HepG2 (cell line): ENCODE data around the gene SELENOH. TPM values are rescaled to one million over a fixed set of nuclear protein-coding genes. Genes with fewer than 3 reads are reported as not detected.

Source experiments
- AKAP8 ChIP-seq: sonication (generic); formaldehyde crosslinking; IDR thresholded peaks from 2 replicates; pipeline ENCODE4 v1.5.1; 2020; ENCODE audit warnings: mild to moderate bottlenecking, missing genetic modification reagents
- BHLHE40 ChIP-seq: IDR thresholded peaks from 2 replicates; pipeline ENCODE4 v1.6.1; 2011; ENCODE audit warnings: low read length, improper control_type of control experiment
- EED ChIP-seq: sonication (generic); formaldehyde crosslinking; IDR thresholded peaks from 2 replicates; pipeline ENCODE4 v1.5.0; 2020; ENCODE audit warnings: mild to moderate bottlenecking, missing genetic modification reagents
- FOXJ3 ChIP-seq: sonication (generic); formaldehyde crosslinking; IDR thresholded peaks from 2 replicates; pipeline ENCODE4 v1.4.0; 2020; ENCODE audit warnings: missing genetic modification reagents, mild to moderate bottlenecking, borderline replicate concordance
- HOXA3 ChIP-seq: sonication (generic); formaldehyde crosslinking; IDR thresholded peaks from 2 replicates; pipeline ENCODE4 v1.5.0; 2020; ENCODE audit warnings: missing genetic modification reagents
- HOXA5 ChIP-seq: sonication (generic); formaldehyde crosslinking; IDR thresholded peaks from 2 replicates; pipeline ENCODE4 v1.4.0; 2020; ENCODE audit warnings: missing genetic modification reagents
- HOXD1 ChIP-seq: sonication (generic); formaldehyde crosslinking; IDR thresholded peaks from 2 replicates; pipeline ENCODE4 v1.5.0; 2020; ENCODE audit warnings: missing genetic modification reagents
- KDM5A ChIP-seq: fragments of 200-600 bp; sonication (generic); IDR thresholded peaks from 2 replicates; pipeline ENCODE4 v1.7.0; 2018; ENCODE audit warnings: antibody characterized with exemption, mild to moderate bottlenecking, low read length, borderline replicate concordance
- NR2F6 ChIP-seq, 2 experiments: IDR thresholded peaks; 2 replicates each; pipeline ENCODE4 v1.6.1; 2016; ENCODE audit warnings: antibody characterized with exemption in 1 of 2, mild to moderate bottlenecking in 1 of 2
- RCOR2 ChIP-seq: IDR thresholded peaks from 2 replicates; pipeline ENCODE4 v1.6.1; 2016; ENCODE audit warnings: missing biosample characterization, missing genetic modification reagents
- SAP130 ChIP-seq: IDR thresholded peaks from 2 replicates; pipeline ENCODE4 v1.6.1; 2016; ENCODE audit warnings: low read depth
- SP2 ChIP-seq: sonication (generic); formaldehyde crosslinking; IDR thresholded peaks from 2 replicates; pipeline ENCODE4 v1.5.1; 2020; ENCODE audit warnings: mild to moderate bottlenecking, missing genetic modification reagents
- SRSF9 ChIP-seq: fragments of 200-400 bp; formaldehyde crosslinking; IDR thresholded peaks from 2 replicates; pipeline ENCODE4 v1.6.1; 2018; ENCODE audit warnings: borderline replicate concordance, mild to moderate bottlenecking, low read depth, low read length; ENCODE audit not compliant: insufficient read depth, poor library complexity, severe bottlenecking
- TCF12 ChIP-seq, 2 experiments: fragments of 450-650 bp in 1 of 2; sonication (generic) in 1 of 2; formaldehyde crosslinking in 1 of 2; IDR thresholded peaks; 2 replicates each; pipeline versions ENCODE4 v1.6.1 to v1.8.0; 2017 to 2022; ENCODE audit warnings: antibody characterized with exemption in 1 of 2, mild to moderate bottlenecking in 1 of 2, missing genetic modification reagents in 1 of 2, moderate library complexity in 1 of 2
- TMF1 ChIP-seq: sonication (generic); formaldehyde crosslinking; IDR thresholded peaks from 2 replicates; pipeline ENCODE4 v1.8.1; 2022; ENCODE audit warnings: low read depth, missing genetic modification reagents
- ZFP1 ChIP-seq: IDR thresholded peaks from 2 replicates; pipeline ENCODE4 v1.6.1; 2016
- ZFP82 ChIP-seq: sonication (generic); formaldehyde crosslinking; IDR thresholded peaks from 2 replicates; pipeline ENCODE4 v1.5.1; 2020; ENCODE audit warnings: mild to moderate bottlenecking, missing genetic modification reagents, borderline replicate concordance
- polyA plus RNA-seq, 8 experiments: library from polyadenylated mRNA; depleted of rRNA in 3 of 8; stranded (reverse) in 7 of 8; unstranded in 1 of 8; fragments of >200 nt; fragmentation: Illumina TruSeq in 4 of 8; extraction: Trizol in 4 of 8; gene quantifications; 2 replicates each; pipeline versions ENCODE4 v1.2.1 to v1.2.3, GENCODE V29; 2011 to 2016; ENCODE audit warnings: low read depth in 4 of 8, missing spikeins in 1 of 8, mixed read lengths in 1 of 8; ENCODE audit not compliant: insufficient read depth in 1 of 8
- total RNA-seq, 5 experiments: library from RNA; depleted of rRNA; stranded (reverse); fragments of >200 nt; fragmentation: Illumina TruSeq; extraction: Trizol; gene quantifications; 2 replicates each; pipeline ENCODE4 v1.2.3, GENCODE V29; 2016; ENCODE audit warnings: low read depth in 1 of 5
- TF ChIP-seq, protein P1 (sequence below): sonication (generic); formaldehyde crosslinking; IDR thresholded peaks from 2 replicates; pipeline ENCODE4 v1.4.0; 2020; ENCODE audit warnings: missing genetic modification reagents, low read depth, mild to moderate bottlenecking, borderline replicate concordance
- TF ChIP-seq, protein P2 (sequence below): sonication (generic); formaldehyde crosslinking; conservative IDR thresholded peaks from 2 replicates; pipeline ENCODE4 v1.4.0; 2020; ENCODE audit warnings: mild to moderate bottlenecking, missing genetic modification reagents, moderate library complexity
- TF ChIP-seq, protein P3 (sequence below): sonication (generic); formaldehyde crosslinking; IDR thresholded peaks from 2 replicates; pipeline ENCODE4 v1.9.0; 2022; ENCODE audit warnings: low read depth, missing genetic modification reagents
- TF ChIP-seq, protein P4 (sequence below): sonication (generic); formaldehyde crosslinking; IDR thresholded peaks from 2 replicates; pipeline ENCODE4 v1.5.0; 2020; ENCODE audit warnings: mild to moderate bottlenecking, missing genetic modification reagents, moderate library complexity
- TF ChIP-seq, protein P5 (sequence below): sonication (generic); formaldehyde crosslinking; IDR thresholded peaks from 2 replicates; pipeline ENCODE4 v1.4.0; 2020; ENCODE audit warnings: missing genetic modification reagents, borderline replicate concordance

The SELENOH gene
- total and polyA plus RNA-seq, 2 of the 13 experiments (the other 11 are each of a cell fraction or from before 2014, with no cell fraction given) = 27.2 to 77.4 TPM

DNA sequence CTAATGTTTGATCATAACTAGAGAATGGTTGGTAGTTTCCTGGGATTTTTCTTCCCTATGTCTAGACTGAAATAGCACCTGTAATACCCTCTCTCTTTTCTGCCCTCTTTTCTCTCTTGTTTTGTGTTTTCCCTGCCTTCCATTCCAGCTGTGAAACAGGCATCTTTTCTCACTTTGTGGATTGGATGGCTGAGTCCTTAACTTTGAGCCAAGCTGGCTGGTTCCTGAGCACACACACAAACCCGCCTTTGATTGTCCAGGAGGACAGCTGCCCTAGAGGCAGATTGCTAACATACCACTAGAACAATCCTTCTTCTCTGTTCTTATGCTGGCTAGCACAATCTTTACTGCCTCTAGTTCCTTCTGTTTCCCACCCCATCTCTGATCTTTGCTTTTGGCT lies 38.0 kb downstream of the SELENOH start (continued):
- TF ChIP-seq, protein P1, sequence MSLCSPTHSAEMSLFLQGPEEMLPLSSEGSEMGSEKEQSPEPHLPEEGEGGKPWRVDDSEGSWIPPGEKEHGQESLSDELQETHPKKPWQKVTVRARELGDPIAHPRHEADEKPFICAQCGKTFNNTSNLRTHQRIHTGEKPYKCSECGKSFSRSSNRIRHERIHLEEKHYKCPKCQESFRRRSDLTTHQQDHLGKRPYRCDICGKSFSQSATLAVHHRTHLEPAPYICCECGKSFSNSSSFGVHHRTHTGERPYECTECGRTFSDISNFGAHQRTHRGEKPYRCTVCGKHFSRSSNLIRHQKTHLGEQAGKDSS (CRISPR knock-in tag) = no peak
- no peak for TF ChIP-seq FOXJ3 (CRISPR knock-in tag)
- no peak for TF ChIP-seq HOXD1 (CRISPR knock-in tag)
- TF ChIP-seq BHLHE40 = no peak
- no peak for TF ChIP-seq RCOR2
- TF ChIP-seq SP2 (CRISPR knock-in tag) = no peak
- TF ChIP-seq TMF1 = no peak
- TF ChIP-seq AKAP8 (CRISPR knock-in tag) = no peak
- TF ChIP-seq TCF12 (IDR thresholded peaks at IDR 0.05) = no peak
- TF ChIP-seq TCF12 (CRISPR knock-in tag; IDR thresholded peaks at IDR 0.05) = no peak
- TF ChIP-seq HOXA3 (CRISPR knock-in tag) = peak; percentile 20; the same call in 1 of the 2 replicates
- no peak for TF ChIP-seq KDM5A
- TF ChIP-seq NR2F6 (IDR thresholded peaks at IDR 0.05) = no peak
- TF ChIP-seq NR2F6 (CRISPR knock-in tag; IDR thresholded peaks at IDR 0.05) = peak; percentile 25; the same call in 1 of the 2 replicates
- no peak for TF ChIP-seq EED
- TF ChIP-seq SAP130 (CRISPR knock-in tag) = peak; percentile 57
- TF ChIP-seq, protein P2, sequence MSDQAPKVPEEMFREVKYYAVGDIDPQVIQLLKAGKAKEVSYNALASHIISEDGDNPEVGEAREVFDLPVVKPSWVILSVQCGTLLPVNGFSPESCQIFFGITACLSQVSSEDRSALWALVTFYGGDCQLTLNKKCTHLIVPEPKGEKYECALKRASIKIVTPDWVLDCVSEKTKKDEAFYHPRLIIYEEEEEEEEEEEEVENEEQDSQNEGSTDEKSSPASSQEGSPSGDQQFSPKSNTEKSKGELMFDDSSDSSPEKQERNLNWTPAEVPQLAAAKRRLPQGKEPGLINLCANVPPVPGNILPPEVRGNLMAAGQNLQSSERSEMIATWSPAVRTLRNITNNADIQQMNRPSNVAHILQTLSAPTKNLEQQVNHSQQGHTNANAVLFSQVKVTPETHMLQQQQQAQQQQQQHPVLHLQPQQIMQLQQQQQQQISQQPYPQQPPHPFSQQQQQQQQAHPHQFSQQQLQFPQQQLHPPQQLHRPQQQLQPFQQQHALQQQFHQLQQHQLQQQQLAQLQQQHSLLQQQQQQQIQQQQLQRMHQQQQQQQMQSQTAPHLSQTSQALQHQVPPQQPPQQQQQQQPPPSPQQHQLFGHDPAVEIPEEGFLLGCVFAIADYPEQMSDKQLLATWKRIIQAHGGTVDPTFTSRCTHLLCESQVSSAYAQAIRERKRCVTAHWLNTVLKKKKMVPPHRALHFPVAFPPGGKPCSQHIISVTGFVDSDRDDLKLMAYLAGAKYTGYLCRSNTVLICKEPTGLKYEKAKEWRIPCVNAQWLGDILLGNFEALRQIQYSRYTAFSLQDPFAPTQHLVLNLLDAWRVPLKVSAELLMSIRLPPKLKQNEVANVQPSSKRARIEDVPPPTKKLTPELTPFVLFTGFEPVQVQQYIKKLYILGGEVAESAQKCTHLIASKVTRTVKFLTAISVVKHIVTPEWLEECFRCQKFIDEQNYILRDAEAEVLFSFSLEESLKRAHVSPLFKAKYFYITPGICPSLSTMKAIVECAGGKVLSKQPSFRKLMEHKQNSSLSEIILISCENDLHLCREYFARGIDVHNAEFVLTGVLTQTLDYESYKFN (CRISPR knock-in tag) = no peak
- TF ChIP-seq, protein P3, sequence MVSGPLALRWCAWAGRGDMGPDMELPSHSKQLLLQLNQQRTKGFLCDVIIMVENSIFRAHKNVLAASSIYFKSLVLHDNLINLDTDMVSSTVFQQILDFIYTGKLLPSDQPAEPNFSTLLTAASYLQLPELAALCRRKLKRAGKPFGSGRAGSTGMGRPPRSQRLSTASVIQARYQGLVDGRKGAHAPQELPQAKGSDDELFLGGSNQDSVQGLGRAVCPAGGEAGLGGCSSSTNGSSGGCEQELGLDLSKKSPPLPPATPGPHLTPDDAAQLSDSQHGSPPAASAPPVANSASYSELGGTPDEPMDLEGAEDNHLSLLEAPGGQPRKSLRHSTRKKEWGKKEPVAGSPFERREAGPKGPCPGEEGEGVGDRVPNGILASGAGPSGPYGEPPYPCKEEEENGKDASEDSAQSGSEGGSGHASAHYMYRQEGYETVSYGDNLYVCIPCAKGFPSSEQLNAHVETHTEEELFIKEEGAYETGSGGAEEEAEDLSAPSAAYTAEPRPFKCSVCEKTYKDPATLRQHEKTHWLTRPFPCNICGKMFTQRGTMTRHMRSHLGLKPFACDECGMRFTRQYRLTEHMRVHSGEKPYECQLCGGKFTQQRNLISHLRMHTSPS (CRISPR knock-in tag) = no peak
- no peak for TF ChIP-seq SRSF9
- no peak for TF ChIP-seq ZFP1 (CRISPR knock-in tag)
- TF ChIP-seq ZFP82 (CRISPR knock-in tag) = no peak
- TF ChIP-seq, protein P4, sequence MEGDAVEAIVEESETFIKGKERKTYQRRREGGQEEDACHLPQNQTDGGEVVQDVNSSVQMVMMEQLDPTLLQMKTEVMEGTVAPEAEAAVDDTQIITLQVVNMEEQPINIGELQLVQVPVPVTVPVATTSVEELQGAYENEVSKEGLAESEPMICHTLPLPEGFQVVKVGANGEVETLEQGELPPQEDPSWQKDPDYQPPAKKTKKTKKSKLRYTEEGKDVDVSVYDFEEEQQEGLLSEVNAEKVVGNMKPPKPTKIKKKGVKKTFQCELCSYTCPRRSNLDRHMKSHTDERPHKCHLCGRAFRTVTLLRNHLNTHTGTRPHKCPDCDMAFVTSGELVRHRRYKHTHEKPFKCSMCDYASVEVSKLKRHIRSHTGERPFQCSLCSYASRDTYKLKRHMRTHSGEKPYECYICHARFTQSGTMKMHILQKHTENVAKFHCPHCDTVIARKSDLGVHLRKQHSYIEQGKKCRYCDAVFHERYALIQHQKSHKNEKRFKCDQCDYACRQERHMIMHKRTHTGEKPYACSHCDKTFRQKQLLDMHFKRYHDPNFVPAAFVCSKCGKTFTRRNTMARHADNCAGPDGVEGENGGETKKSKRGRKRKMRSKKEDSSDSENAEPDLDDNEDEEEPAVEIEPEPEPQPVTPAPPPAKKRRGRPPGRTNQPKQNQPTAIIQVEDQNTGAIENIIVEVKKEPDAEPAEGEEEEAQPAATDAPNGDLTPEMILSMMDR = 0 out of 2 replicates have a peak, but pooled peaks have one; percentile 18
- no peak for TF ChIP-seq HOXA5 (CRISPR knock-in tag)
- TF ChIP-seq, protein P5, sequence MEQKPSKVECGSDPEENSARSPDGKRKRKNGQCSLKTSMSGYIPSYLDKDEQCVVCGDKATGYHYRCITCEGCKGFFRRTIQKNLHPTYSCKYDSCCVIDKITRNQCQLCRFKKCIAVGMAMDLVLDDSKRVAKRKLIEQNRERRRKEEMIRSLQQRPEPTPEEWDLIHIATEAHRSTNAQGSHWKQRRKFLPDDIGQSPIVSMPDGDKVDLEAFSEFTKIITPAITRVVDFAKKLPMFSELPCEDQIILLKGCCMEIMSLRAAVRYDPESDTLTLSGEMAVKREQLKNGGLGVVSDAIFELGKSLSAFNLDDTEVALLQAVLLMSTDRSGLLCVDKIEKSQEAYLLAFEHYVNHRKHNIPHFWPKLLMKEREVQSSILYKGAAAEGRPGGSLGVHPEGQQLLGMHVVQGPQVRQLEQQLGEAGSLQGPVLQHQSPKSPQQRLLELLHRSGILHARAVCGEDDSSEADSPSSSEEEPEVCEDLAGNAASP (CRISPR knock-in tag) = 0 out of 2 replicates have a peak, but pooled peaks have one; percentile 31
